ENCODE results near the gene VPS11. TPM values are rescaled to one million over a fixed set of nuclear protein-coding genes. Genes with fewer than 3 reads are reported as not detected.

The VPS11 gene
- polyA plus RNA-seq, 2 of the 4 experiments (the other 2 are of a cell fraction), result 4.6 to 12.0 TPM

GRCh38 chr11:119121008-119121810 lies 53.6 kb downstream of the VPS11 start, which contains the start of gene HINFP (continued):
- no peak for TF ChIP-seq FOSL2 (IDR thresholded peaks at IDR 0.05)
- no peak for TF ChIP-seq FOSL2 (CRISPR knock-in tag; IDR thresholded peaks at IDR 0.05)
- TF ChIP-seq TP53 (CRISPR knock-in tag; IDR thresholded peaks at IDR 0.05), result no peak
- no peak for TF ChIP-seq CHD2 (IDR thresholded peaks at IDR 0.05; ENCODE audit: low read length, partially characterized antibody)
- TF ChIP-seq HES2 (IDR thresholded peaks at IDR 0.05), result no peak
- no peak for TF ChIP-seq ELK1 (IDR thresholded peaks at IDR 0.05; ENCODE audit: low read depth, low read length)
- TF ChIP-seq JUNB (IDR thresholded peaks at IDR 0.05), result no peak
- TF ChIP-seq MAX (IDR thresholded peaks at IDR 0.05), result peak; percentile 98
- no peak for TF ChIP-seq SMC3 (IDR thresholded peaks at IDR 0.05)
- TF ChIP-seq HOXB5 (CRISPR knock-in tag; IDR thresholded peaks at IDR 0.05), result no peak
- no peak for TF ChIP-seq HOXA7 (CRISPR knock-in tag; IDR thresholded peaks at IDR 0.05)
- no peak for TF ChIP-seq HMGXB4 (CRISPR knock-in tag; IDR thresholded peaks at IDR 0.05; ENCODE audit: borderline replicate concordance)
- peak; percentile 50; the same call in 1 of the 2 replicates for TF ChIP-seq ATOH8 (CRISPR knock-in tag; IDR thresholded peaks at IDR 0.05; ENCODE audit: low read depth)
- no peak for TF ChIP-seq FOSB (CRISPR knock-in tag; IDR thresholded peaks at IDR 0.05)
- no peak for TF ChIP-seq EP300 (IDR thresholded peaks at IDR 0.05)
- TF ChIP-seq ESRRA (IDR thresholded peaks at IDR 0.05; ENCODE audit: borderline replicate concordance, low read length), result no peak
- TF ChIP-seq NFE2L2 (conservative IDR thresholded peaks at IDR 0.05; ENCODE audit: low read length), result no peak
- TF ChIP-seq CBX8 (IDR thresholded peaks at IDR 0.05), result no peak
- TF ChIP-seq USF2 (IDR thresholded peaks at IDR 0.05), result peak; percentile 97
- TF ChIP-seq ZSCAN20 (CRISPR knock-in tag; IDR thresholded peaks at IDR 0.05), result no peak
- TF ChIP-seq CHD4 (IDR thresholded peaks at IDR 0.05; ENCODE audit: borderline replicate concordance), result no peak
- peak; percentile 30; the same call in 1 of the 2 replicates for TF ChIP-seq KDM5A (IDR thresholded peaks at IDR 0.05)
- TF ChIP-seq POLR2AphosphoS2 (conservative IDR thresholded peaks at IDR 0.05; ENCODE audit: low read length), result no peak
- no peak for TF ChIP-seq REST (IDR thresholded peaks at IDR 0.05)
- no peak for TF ChIP-seq HDAC2 (IDR thresholded peaks at IDR 0.05)
- TF ChIP-seq FOXS1 (CRISPR knock-in tag; IDR thresholded peaks at IDR 0.05), result no peak
- TF ChIP-seq KDM1A (IDR thresholded peaks at IDR 0.05; ENCODE audit: low read depth), result no peak
- peak; percentile 52 to 54; a peak in 3 of 5 replicates for TF ChIP-seq JUN (IDR thresholded peaks at IDR 0.05)
- no peak for TF ChIP-seq MAZ (IDR thresholded peaks at IDR 0.05; ENCODE audit: borderline replicate concordance, low read depth, low read length)
- TF ChIP-seq E2F6 (IDR thresholded peaks at IDR 0.05; ENCODE audit: borderline replicate concordance, low read depth), result peak; percentile 95
- no peak for TF ChIP-seq NR3C1 (IDR thresholded peaks at IDR 0.05)
- TF ChIP-seq PHF8 (IDR thresholded peaks at IDR 0.05; ENCODE audit: borderline replicate concordance, low read depth), result no peak; the same call in 1 of the 2 replicates
- TF ChIP-seq CEBPB (IDR thresholded peaks at IDR 0.05), result no peak
- no peak for TF ChIP-seq RFX5 (IDR thresholded peaks at IDR 0.05)
- no peak for TF ChIP-seq EHMT2 (IDR thresholded peaks at IDR 0.05; ENCODE audit: low read depth)
